GM21723 (cell line): Measurements from ENCODE around the gene CSPG4.
"Not testable (repeated sequence)": the region's sequence is repeated elsewhere in the genome, so short reads cannot be mapped to it uniquely, and the experiment has no call there.

ENCODE experiments used
- ATAC-seq: cut with Tn5 transposase; IDR thresholded peaks from one replicate; pipeline ENCODE4 v1.9.1; 2021; ENCODE audit warnings: mild to moderate bottlenecking, moderate library complexity; ENCODE audit not compliant: unreplicated experiment

CSPG4 gene

GRCh38 chr15:75712668-75713337, at the start of gene CSPG4:
Gene CSPG4, minus strand, starts transcription at chr15:75712848. Its CDS starts 93 bp downstream, at chr15:75712755.
- ATAC-seq: no peak

- not testable (repeated sequence) for ATAC-seq
These were observed 49.7 kb upstream of the CSPG4 start for GRCh38 chr15:75762357-75762718.

GRCh38 chr15:75761446-75762356, 49.1 kb upstream of the CSPG4 start:
- no peak for ATAC-seq

- no peak for ATAC-seq
These were observed 48.2 kb upstream of the CSPG4 start for GRCh38 chr15:75760704-75761435.

- not testable (repeated sequence) for ATAC-seq
These were observed 47.5 kb upstream of the CSPG4 start for GRCh38 chr15:75760131-75760520.

GRCh38 chr15:75759416-75760130, 46.9 kb upstream of the CSPG4 start:
- ATAC-seq: no peak

- ATAC-seq: peak; percentile 90
These were observed 45.6 kb upstream of the CSPG4 start for GRCh38 chr15:75758071-75758872.

GRCh38 chr15:75754871-75755270, 42.2 kb upstream of the CSPG4 start:
- not testable (repeated sequence) for ATAC-seq

- no peak for ATAC-seq
These were observed 40.5 kb upstream of the CSPG4 start for GRCh38 chr15:75753145-75753544.

- no peak for ATAC-seq
These were observed 39.2 kb upstream of the CSPG4 start for GRCh38 chr15:75751891-75752290.

- ATAC-seq: no peak
These were observed 38.6 kb upstream of the CSPG4 start for GRCh38 chr15:75751116-75751875.

- ATAC-seq: no peak
These were observed 37.8 kb upstream of the CSPG4 start for GRCh38 chr15:75750261-75751050.

GRCh38 chr15:75749820-75750219, 37.2 kb upstream of the CSPG4 start:
- ATAC-seq: no peak

- not testable (repeated sequence) for ATAC-seq
These were observed 36.2 kb upstream of the CSPG4 start for GRCh38 chr15:75748882-75749281.

- not testable (repeated sequence) for ATAC-seq
These were observed 34.5 kb upstream of the CSPG4 start for GRCh38 chr15:75747121-75747520.

GRCh38 chr15:75745305-75745704, 32.7 kb upstream of the CSPG4 start:
- ATAC-seq: no peak

- not testable (repeated sequence) for ATAC-seq
These were observed 29.7 kb upstream of the CSPG4 start for GRCh38 chr15:75742346-75742745.

GRCh38 chr15:75739791-75740190, 27.1 kb upstream of the CSPG4 start:
- no peak for ATAC-seq
